GM20000 (cell line): ENCODE data around the gene IRF3.
"Not testable (repeated sequence)": the region's sequence is repeated elsewhere in the genome, so short reads cannot be mapped to it uniquely, and the experiment has no call there.

Experiments used
- DNase-seq: peaks from one replicate; pipeline ENCODE4 v3.0.0; 2012; ENCODE audit warnings: low spot score
- CTCF ChIP-seq: IDR thresholded peaks from 2 replicates; pipeline ENCODE4 v1.5.1; 2012; ENCODE audit warnings: mild to moderate bottlenecking, control low read depth; ENCODE audit errors: extremely low read depth, missing control alignments

The IRF3 gene

GRCh38 chr19:49639401-49640112 is 26.1 kb downstream of the IRF3 start:
- no peak for TF ChIP-seq CTCF
- DNase-seq = no peak

GRCh38 chr19:49637821-49638738 is 27.6 kb downstream of the IRF3 start:
- DNase-seq = no peak
- TF ChIP-seq CTCF = no peak

- no peak for TF ChIP-seq CTCF
- DNase-seq = no peak
Measured at GRCh38 chr19:49636233-49636932, 29.3 kb downstream of the IRF3 start.

- DNase-seq = no peak
- no peak for TF ChIP-seq CTCF
Measured at GRCh38 chr19:49635530-49636232, 30.0 kb downstream of the IRF3 start.

- DNase-seq = not testable (repeated sequence)
Measured at GRCh38 chr19:49633273-49633672, 32.4 kb downstream of the IRF3 start.

- TF ChIP-seq CTCF = no peak
- DNase-seq = no peak
Measured at GRCh38 chr19:49632576-49632975, 33.1 kb downstream of the IRF3 start.

- DNase-seq = no peak
- TF ChIP-seq CTCF = no peak
Measured at GRCh38 chr19:49631610-49632192, 34.0 kb downstream of the IRF3 start.
